ENCODE data around the gene MAML2. TPM values are rescaled to one million over a fixed set of nuclear protein-coding genes. Genes with fewer than 3 reads are reported as not detected.

Gene MAML2
- total and polyA plus RNA-seq, 2 experiments from 2014 or later = 2.0 to 7.1 TPM

DNA sequence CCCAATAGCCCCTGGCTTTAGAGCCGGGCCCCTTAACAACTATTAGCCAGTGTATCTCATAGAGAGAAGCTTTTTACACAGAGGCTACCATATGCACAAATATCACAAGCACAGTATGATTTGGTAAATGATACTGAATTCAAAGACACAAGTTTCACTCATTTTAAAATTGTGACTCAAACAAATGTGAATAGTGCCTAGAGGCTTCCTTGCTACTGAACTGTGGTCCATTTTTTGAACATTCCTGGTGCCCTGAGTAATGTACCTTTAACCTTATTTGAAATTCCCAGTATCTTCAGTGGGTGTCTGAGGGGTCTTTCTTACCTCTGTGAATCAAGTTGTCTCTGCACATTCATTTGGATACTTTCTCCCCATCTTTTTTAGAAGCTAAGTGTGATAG, 156.2 kb downstream of the MAML2 start:
- Histone ChIP-seq H3K4me2 (no peak overlapping the region), H3K27me3 (ENCODE audit: insufficient read depth) (no peaks in the 10 kb centered on the region), H3K4me3 (no peak overlapping the region), H4K20me1 (replicated peaks; ENCODE audit: insufficient read depth) (no peaks in the 10 kb centered on the region), H3K9me2 (ENCODE audit: insufficient read depth) (no peaks in the 10 kb centered on the region), H3K4me1 (ENCODE audit: insufficient read depth) (peaks cover 48% of the 10 kb centered on the region), H3K36me3 (ENCODE audit: insufficient read depth) (no peaks in the 10 kb centered on the region), H2AFZ (no peak overlapping the region), H3K79me2 (replicated peaks; ENCODE audit: insufficient read depth) (no peaks in the 10 kb centered on the region), H3K27ac (ENCODE audit: low read depth) (no peak overlapping the region), H3F3A (replicated peaks; ENCODE audit: low read depth) (no peaks in the 10 kb centered on the region)
- TF ChIP-seq, protein P1, sequence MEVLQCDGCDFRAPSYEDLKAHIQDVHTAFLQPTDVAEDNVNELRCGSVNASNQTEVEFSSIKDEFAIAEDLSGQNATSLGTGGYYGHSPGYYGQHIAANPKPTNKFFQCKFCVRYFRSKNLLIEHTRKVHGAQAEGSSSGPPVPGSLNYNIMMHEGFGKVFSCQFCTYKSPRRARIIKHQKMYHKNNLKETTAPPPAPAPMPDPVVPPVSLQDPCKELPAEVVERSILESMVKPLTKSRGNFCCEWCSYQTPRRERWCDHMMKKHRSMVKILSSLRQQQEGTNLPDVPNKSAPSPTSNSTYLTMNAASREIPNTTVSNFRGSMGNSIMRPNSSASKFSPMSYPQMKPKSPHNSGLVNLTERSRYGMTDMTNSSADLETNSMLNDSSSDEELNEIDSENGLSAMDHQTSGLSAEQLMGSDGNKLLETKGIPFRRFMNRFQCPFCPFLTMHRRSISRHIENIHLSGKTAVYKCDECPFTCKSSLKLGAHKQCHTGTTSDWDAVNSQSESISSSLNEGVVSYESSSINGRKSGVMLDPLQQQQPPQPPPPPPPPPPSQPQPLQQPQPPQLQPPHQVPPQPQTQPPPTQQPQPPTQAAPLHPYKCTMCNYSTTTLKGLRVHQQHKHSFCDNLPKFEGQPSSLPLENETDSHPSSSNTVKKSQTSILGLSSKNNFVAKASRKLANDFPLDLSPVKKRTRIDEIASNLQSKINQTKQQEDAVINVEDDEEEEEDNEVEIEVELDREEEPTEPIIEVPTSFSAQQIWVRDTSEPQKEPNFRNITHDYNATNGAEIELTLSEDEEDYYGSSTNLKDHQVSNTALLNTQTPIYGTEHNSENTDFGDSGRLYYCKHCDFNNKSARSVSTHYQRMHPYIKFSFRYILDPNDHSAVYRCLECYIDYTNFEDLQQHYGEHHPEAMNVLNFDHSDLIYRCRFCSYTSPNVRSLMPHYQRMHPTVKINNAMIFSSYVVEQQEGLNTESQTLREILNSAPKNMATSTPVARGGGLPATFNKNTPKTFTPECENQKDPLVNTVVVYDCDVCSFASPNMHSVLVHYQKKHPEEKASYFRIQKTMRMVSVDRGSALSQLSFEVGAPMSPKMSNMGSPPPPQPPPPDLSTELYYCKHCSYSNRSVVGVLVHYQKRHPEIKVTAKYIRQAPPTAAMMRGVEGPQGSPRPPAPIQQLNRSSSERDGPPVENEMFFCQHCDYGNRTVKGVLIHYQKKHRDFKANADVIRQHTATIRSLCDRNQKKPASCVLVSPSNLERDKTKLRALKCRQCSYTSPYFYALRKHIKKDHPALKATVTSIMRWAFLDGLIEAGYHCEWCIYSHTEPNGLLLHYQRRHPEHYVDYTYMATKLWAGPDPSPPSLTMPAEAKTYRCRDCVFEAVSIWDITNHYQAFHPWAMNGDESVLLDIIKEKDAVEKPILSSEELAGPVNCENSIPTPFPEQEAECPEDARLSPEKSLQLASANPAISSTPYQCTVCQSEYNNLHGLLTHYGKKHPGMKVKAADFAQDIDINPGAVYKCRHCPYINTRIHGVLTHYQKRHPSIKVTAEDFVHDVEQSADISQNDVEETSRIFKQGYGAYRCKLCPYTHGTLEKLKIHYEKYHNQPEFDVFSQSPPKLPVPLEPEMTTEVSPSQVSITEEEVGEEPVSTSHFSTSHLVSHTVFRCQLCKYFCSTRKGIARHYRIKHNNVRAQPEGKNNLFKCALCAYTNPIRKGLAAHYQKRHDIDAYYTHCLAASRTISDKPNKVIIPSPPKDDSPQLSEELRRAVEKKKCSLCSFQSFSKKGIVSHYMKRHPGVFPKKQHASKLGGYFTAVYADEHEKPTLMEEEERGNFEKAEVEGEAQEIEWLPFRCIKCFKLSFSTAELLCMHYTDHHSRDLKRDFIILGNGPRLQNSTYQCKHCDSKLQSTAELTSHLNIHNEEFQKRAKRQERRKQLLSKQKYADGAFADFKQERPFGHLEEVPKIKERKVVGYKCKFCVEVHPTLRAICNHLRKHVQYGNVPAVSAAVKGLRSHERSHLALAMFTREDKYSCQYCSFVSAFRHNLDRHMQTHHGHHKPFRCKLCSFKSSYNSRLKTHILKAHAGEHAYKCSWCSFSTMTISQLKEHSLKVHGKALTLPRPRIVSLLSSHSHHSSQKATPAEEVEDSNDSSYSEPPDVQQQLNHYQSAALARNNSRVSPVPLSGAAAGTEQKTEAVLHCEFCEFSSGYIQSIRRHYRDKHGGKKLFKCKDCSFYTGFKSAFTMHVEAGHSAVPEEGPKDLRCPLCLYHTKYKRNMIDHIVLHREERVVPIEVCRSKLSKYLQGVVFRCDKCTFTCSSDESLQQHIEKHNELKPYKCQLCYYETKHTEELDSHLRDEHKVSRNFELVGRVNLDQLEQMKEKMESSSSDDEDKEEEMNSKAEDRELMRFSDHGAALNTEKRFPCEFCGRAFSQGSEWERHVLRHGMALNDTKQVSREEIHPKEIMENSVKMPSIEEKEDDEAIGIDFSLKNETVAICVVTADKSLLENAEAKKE (CRISPR knock-in tag; IDR thresholded peaks at IDR 0.05) = no peak
- TF ChIP-seq JUNB (IDR thresholded peaks at IDR 0.05; ENCODE audit: unreplicated experiment) = no peak
- TF ChIP-seq, protein P2, sequence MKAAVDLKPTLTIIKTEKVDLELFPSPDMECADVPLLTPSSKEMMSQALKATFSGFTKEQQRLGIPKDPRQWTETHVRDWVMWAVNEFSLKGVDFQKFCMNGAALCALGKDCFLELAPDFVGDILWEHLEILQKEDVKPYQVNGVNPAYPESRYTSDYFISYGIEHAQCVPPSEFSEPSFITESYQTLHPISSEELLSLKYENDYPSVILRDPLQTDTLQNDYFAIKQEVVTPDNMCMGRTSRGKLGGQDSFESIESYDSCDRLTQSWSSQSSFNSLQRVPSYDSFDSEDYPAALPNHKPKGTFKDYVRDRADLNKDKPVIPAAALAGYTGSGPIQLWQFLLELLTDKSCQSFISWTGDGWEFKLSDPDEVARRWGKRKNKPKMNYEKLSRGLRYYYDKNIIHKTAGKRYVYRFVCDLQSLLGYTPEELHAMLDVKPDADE (IDR thresholded peaks at IDR 0.05) = no peak
- TF ChIP-seq EZH2 (IDR thresholded peaks at IDR 0.05; ENCODE audit: low read depth, unreplicated experiment) = no peak
- no peak for TF ChIP-seq STAT1 (IDR thresholded peaks at IDR 0.05; ENCODE audit: unreplicated experiment)
- TF ChIP-seq POLR2AphosphoS5 (IDR thresholded peaks at IDR 0.05; ENCODE audit: low read depth) = no peak
- TF ChIP-seq, protein P3, sequence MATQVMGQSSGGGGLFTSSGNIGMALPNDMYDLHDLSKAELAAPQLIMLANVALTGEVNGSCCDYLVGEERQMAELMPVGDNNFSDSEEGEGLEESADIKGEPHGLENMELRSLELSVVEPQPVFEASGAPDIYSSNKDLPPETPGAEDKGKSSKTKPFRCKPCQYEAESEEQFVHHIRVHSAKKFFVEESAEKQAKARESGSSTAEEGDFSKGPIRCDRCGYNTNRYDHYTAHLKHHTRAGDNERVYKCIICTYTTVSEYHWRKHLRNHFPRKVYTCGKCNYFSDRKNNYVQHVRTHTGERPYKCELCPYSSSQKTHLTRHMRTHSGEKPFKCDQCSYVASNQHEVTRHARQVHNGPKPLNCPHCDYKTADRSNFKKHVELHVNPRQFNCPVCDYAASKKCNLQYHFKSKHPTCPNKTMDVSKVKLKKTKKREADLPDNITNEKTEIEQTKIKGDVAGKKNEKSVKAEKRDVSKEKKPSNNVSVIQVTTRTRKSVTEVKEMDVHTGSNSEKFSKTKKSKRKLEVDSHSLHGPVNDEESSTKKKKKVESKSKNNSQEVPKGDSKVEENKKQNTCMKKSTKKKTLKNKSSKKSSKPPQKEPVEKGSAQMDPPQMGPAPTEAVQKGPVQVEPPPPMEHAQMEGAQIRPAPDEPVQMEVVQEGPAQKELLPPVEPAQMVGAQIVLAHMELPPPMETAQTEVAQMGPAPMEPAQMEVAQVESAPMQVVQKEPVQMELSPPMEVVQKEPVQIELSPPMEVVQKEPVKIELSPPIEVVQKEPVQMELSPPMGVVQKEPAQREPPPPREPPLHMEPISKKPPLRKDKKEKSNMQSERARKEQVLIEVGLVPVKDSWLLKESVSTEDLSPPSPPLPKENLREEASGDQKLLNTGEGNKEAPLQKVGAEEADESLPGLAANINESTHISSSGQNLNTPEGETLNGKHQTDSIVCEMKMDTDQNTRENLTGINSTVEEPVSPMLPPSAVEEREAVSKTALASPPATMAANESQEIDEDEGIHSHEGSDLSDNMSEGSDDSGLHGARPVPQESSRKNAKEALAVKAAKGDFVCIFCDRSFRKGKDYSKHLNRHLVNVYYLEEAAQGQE (IDR thresholded peaks at IDR 0.05; ENCODE audit: unreplicated experiment) = no peak
- TF ChIP-seq ZNF114 (CRISPR knock-in tag; IDR thresholded peaks at IDR 0.05) = no peak
- no peak for TF ChIP-seq CREB1 (CRISPR knock-in tag; IDR thresholded peaks at IDR 0.05; ENCODE audit: low read depth)
- no peak for TF ChIP-seq NANOG (IDR thresholded peaks at IDR 0.05; ENCODE audit: borderline replicate concordance)
- no peak for TF ChIP-seq EZH2phosphoT487 (IDR thresholded peaks at IDR 0.05; ENCODE audit: unreplicated experiment)
- TF ChIP-seq, protein P4, sequence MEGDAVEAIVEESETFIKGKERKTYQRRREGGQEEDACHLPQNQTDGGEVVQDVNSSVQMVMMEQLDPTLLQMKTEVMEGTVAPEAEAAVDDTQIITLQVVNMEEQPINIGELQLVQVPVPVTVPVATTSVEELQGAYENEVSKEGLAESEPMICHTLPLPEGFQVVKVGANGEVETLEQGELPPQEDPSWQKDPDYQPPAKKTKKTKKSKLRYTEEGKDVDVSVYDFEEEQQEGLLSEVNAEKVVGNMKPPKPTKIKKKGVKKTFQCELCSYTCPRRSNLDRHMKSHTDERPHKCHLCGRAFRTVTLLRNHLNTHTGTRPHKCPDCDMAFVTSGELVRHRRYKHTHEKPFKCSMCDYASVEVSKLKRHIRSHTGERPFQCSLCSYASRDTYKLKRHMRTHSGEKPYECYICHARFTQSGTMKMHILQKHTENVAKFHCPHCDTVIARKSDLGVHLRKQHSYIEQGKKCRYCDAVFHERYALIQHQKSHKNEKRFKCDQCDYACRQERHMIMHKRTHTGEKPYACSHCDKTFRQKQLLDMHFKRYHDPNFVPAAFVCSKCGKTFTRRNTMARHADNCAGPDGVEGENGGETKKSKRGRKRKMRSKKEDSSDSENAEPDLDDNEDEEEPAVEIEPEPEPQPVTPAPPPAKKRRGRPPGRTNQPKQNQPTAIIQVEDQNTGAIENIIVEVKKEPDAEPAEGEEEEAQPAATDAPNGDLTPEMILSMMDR (conservative IDR thresholded peaks at IDR 0.05; ENCODE audit: low read depth in 2 of 2) = no peak
- no peak for TF ChIP-seq ZNF331 (CRISPR knock-in tag; IDR thresholded peaks at IDR 0.05; ENCODE audit: low read depth)
- Mint-ChIP-seq H3K27me3 (ENCODE audit: insufficient read depth, low read depth, poor library complexity) (peaks cover 2% of the 10 kb centered on the region), H3K27ac (no peak overlapping the region), H3K36me3 (ENCODE audit: low read depth) (no peaks in the 10 kb centered on the region), H3K9me3 (no peaks in the 10 kb centered on the region), H3K4me1 (peaks cover 43% of the 10 kb centered on the region), H3K4me3 (no peak overlapping the region)
- no peak for ATAC-seq
- DNase-seq (ENCODE audit: low spot score) = no peak

Measured in GM23338 (cell line).